ENCODE measurements around the gene PADI4. TPM values are rescaled to one million over a fixed set of nuclear protein-coding genes. Genes with fewer than 3 reads are reported as not detected.

PADI4 gene
- total RNA-seq, 2 experiments from 2014 or later = 0.12 to 0.24 TPM

DNA sequence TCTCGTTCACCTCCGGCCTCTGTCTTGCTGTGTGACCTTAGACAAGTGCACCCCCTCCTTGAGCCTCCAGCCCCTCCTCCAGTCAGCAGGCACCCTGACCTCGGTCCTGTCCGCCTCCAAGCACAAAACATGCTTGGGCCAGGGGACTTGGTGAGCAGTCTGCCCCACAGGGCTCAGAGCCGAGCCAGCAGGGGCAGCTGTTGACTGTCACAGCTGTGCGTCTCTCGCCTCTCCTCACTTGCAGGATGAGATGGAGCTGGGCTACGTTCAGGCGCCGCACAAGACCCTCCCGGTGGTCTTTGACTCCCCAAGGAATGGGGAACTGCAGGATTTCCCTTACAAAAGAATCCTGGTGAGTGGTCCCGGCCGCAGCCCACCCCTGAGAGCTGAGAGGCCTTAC, 34.9 kb upstream of the PADI4 start:
- no peak overlapping the region for H3K4me3 Mint-ChIP-seq
- no peaks in the 10 kb centered on the region for H3K9me3 Mint-ChIP-seq
- H3K27ac Mint-ChIP-seq = no peak overlapping the region
- POLR2A ChIA-PET = no interaction called here
- no peak for DNase-seq
- CTCF ChIA-PET = no interaction called here
- no peaks in the 10 kb centered on the region for H3K4me1 Mint-ChIP-seq (ENCODE audit: low read depth)
- H3K36me3 Mint-ChIP-seq = no peaks in the 10 kb centered on the region
- intact Hi-C loops (cut with micrococcal nuclease) = no loop called here
- peaks cover 16% of the 10 kb centered on the region for H3K27me3 Mint-ChIP-seq

GRCh38 chr1:17274186-17275170, 33.5 kb upstream of the PADI4 start:
- no peak overlapping the region for H3K27ac Mint-ChIP-seq
- POLR2A ChIA-PET = no interaction called here
- H3K4me3 Mint-ChIP-seq = no peak overlapping the region
- no peaks in the 10 kb centered on the region for H3K36me3 Mint-ChIP-seq
- H3K9me3 Mint-ChIP-seq = no peaks in the 10 kb centered on the region
- H3K4me1 Mint-ChIP-seq (ENCODE audit: low read depth) = no peaks in the 10 kb centered on the region
- H3K27me3 Mint-ChIP-seq = peaks cover 16% of the 10 kb centered on the region
- CTCF ChIA-PET = interaction anchor here (0.6 to 1.4 kb wide), 3 partner anchors 10 to 152 kb away, joined by 3 read pairs; no protein-coding TSS in a partner anchor
- DNase-seq = peak; percentile 54
- intact Hi-C loops (cut with micrococcal nuclease) = no loop called here

GRCh38 chr1:17276568-17276967, 31.4 kb upstream of the PADI4 start:
- Mint-ChIP-seq H3K4me3 (no peak overlapping the region), H3K27me3 (peaks cover 16% of the 10 kb centered on the region), H3K9me3 (no peaks in the 10 kb centered on the region), H3K4me1 (ENCODE audit: low read depth) (no peaks in the 10 kb centered on the region), H3K36me3 (no peaks in the 10 kb centered on the region), H3K27ac (no peak overlapping the region)
- intact Hi-C loops (cut with micrococcal nuclease) = no loop called here
- CTCF ChIA-PET = interaction anchor here (0.7 kb wide), 1 partner anchor 10 kb away, joined by 4 read pairs; no protein-coding TSS in a partner anchor
- no peak for DNase-seq
- POLR2A ChIA-PET = no interaction called here

GRCh38 chr1:17277511-17278159, 30.4 kb upstream of the PADI4 start:
- DNase-seq = no peak
- peaks cover 23% of the 10 kb centered on the region for H3K27me3 Mint-ChIP-seq
- no peak overlapping the region for H3K27ac Mint-ChIP-seq
- H3K9me3 Mint-ChIP-seq = no peaks in the 10 kb centered on the region
- H3K36me3 Mint-ChIP-seq = no peaks in the 10 kb centered on the region
- H3K4me1 Mint-ChIP-seq (ENCODE audit: low read depth) = no peaks in the 10 kb centered on the region
- intact Hi-C loops (cut with micrococcal nuclease) = no loop called here
- CTCF ChIA-PET = no interaction called here
- no peak overlapping the region for H3K4me3 Mint-ChIP-seq
- POLR2A ChIA-PET = no interaction called here

DNA sequence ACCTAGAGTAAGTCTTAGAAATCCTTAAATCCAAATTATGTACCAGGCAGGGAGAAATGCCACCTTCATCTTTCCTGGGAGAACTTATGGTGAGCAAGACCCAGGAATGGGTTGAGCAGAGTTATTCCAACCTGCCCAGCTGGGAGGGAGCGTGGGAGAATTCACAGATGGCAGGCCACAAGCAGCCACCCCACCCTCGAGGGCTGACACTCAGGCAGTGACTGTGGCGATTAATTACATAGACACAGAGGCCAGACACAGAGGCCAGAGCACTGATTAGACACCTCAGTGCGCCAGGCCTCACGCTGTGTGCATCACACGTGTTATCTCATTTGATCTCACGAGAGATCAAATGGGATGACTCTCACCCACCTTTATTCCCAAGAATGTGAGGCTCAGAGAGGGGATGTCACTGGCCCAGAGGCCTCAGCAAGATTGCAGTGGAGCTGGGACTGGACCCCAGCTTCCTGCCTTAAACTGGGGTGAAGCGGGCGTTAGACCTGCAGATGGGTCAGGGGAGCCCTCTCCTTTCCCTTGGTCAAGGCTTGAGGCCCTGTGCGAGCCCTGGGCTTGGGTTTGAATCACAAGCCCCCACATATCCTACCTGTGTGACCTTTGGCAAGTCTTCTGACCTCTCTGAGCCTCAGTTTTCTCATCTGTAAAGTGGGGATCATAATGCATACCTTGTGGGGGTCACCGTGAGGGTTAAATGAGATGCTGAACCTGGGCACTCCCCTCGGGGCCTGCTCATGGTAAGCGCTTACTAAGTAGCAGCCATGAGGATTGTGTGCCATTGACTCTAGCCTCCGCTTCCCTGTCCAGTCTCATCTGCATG, 28.8 kb upstream of the PADI4 start:
- peaks cover 22% of the 10 kb centered on the region for H3K27me3 Mint-ChIP-seq
- no peaks in the 10 kb centered on the region for H3K36me3 Mint-ChIP-seq
- DNase-seq = no peak
- H3K4me1 Mint-ChIP-seq (ENCODE audit: low read depth) = no peaks in the 10 kb centered on the region
- H3K27ac Mint-ChIP-seq = no peak overlapping the region
- H3K4me3 Mint-ChIP-seq = no peak overlapping the region
- no peaks in the 10 kb centered on the region for H3K9me3 Mint-ChIP-seq
- POLR2A ChIA-PET = no interaction called here
- intact Hi-C loops (cut with micrococcal nuclease) = no loop called here
- CTCF ChIA-PET = no interaction called here

DNA sequence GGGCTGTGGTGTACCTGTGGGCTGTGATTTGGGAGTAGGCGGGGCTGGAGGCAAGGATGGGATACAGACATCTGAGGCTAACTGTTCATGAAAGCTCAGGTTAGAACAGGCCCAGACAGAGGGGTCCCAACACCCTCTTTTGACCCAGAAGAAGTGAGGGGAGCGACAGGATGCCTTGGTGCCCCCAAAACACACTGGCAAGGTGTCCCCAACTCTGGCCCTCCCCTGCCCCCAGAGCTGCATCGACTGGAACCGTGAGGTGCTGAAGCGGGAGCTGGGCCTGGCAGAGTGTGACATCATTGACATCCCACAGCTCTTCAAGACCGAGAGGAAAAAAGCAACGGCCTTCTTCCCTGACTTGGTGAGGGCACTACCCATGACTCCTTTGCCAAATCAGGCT, 27.6 kb upstream of the PADI4 start:
- CTCF ChIA-PET = no interaction called here
- POLR2A ChIA-PET = no interaction called here
- Mint-ChIP-seq H3K4me1 (ENCODE audit: low read depth) (no peaks in the 10 kb centered on the region), H3K9me3 (no peaks in the 10 kb centered on the region), H3K27me3 (peaks cover 16% of the 10 kb centered on the region), H3K27ac (no peak overlapping the region), H3K36me3 (no peaks in the 10 kb centered on the region), H3K4me3 (no peak overlapping the region)
- intact Hi-C loops (cut with micrococcal nuclease) = no loop called here
- DNase-seq = no peak

DNA sequence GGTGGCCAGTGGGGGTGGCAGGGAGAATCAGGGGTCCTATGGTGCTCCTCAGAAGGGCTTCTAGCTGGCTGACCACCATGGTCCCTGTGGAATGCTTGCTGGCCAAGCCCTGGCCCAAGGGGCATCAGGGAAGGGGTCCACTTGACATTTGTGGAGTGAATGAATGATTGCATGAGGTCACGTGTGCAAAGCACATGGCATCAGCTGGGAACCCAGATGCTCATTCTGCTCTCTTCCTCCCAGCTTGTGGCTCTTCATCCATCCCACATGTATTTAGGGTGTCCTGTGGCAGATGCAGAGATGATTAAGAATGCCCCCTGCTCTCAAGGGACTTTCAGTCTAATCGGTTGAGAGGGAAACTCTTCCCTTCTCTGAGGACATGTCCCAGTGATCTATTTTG, 27.1 kb upstream of the PADI4 start:
- no peak for DNase-seq
- Mint-ChIP-seq H3K4me1 (ENCODE audit: low read depth) (no peaks in the 10 kb centered on the region), H3K27ac (no peak overlapping the region), H3K27me3 (peaks cover 11% of the 10 kb centered on the region), H3K36me3 (no peaks in the 10 kb centered on the region), H3K9me3 (no peaks in the 10 kb centered on the region), H3K4me3 (no peak overlapping the region)
- ChIA-PET CTCF (no interaction called here), POLR2A (no interaction called here)
- intact Hi-C loops (cut with micrococcal nuclease) = no loop called here

- intact Hi-C loops (cut with micrococcal nuclease) = no loop called here
- CTCF ChIA-PET = interaction anchor here (1.1 kb wide), 1 partner anchor 156 kb away, joined by 3 read pairs; no protein-coding TSS in a partner anchor
- no peaks in the 10 kb centered on the region for H3K4me1 Mint-ChIP-seq (ENCODE audit: low read depth)
- peaks cover 10% of the 10 kb centered on the region for H3K27me3 Mint-ChIP-seq
- no peaks in the 10 kb centered on the region for H3K36me3 Mint-ChIP-seq
- H3K27ac Mint-ChIP-seq = no peak overlapping the region
- POLR2A ChIA-PET = no interaction called here
- H3K4me3 Mint-ChIP-seq = no peak overlapping the region
- H3K9me3 Mint-ChIP-seq = no peaks in the 10 kb centered on the region
- DNase-seq = no peak
These were observed 26.2 kb upstream of the PADI4 start for GRCh38 chr1:17281775-17282181.

- Mint-ChIP-seq H3K27ac (no peak overlapping the region), H3K4me1 (ENCODE audit: low read depth) (no peaks in the 10 kb centered on the region), H3K9me3 (no peaks in the 10 kb centered on the region), H3K27me3 (peaks cover 7% of the 10 kb centered on the region), H3K4me3 (no peak overlapping the region), H3K36me3 (no peaks in the 10 kb centered on the region)
- intact Hi-C loops (cut with micrococcal nuclease) = no loop called here
- ChIA-PET CTCF (interaction anchor here (1.1 kb wide), 1 partner anchor 157 kb away, joined by 3 read pairs; no protein-coding TSS in a partner anchor), POLR2A (no interaction called here)
- no peak for DNase-seq
These were observed 25.2 kb upstream of the PADI4 start for GRCh38 chr1:17282836-17283235.

DNA sequence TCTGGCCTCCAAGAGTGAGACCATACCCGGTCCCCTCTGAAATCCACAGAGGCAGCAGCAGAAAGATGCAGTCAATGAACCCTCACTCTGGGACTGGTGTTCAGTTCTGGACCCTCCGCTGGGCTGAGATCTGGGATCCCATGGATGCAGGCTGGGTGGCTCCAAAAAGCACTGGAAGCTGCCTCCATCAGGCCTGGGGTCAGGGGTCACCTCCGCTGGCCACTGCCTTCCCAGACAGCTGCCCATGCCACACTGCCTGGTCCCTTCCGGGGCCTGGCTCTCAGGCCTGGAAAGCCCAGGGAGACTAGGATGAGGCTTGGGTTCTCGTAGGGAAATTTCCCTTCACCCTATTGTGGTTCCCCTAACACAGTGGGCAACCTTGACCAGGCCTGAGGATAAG, 21.4 kb upstream of the PADI4 start:
- Mint-ChIP-seq H3K27ac (no peak overlapping the region), H3K4me1 (ENCODE audit: low read depth) (no peaks in the 10 kb centered on the region), H3K4me3 (no peak overlapping the region), H3K36me3 (no peaks in the 10 kb centered on the region), H3K9me3 (no peaks in the 10 kb centered on the region), H3K27me3 (peaks cover 12% of the 10 kb centered on the region)
- intact Hi-C loops (cut with micrococcal nuclease) = no loop called here
- POLR2A ChIA-PET = no interaction called here
- CTCF ChIA-PET = no interaction called here
- DNase-seq = no peak

- intact Hi-C loops (cut with micrococcal nuclease) = no loop called here
- DNase-seq = no peak
- Mint-ChIP-seq H3K9me3 (no peaks in the 10 kb centered on the region), H3K27me3 (peaks cover 8% of the 10 kb centered on the region), H3K4me1 (ENCODE audit: low read depth) (no peaks in the 10 kb centered on the region), H3K36me3 (no peaks in the 10 kb centered on the region), H3K27ac (no peak overlapping the region), H3K4me3 (no peak overlapping the region)
- ChIA-PET POLR2A (no interaction called here), CTCF (no interaction called here)
These were observed 20.7 kb upstream of the PADI4 start for GRCh38 chr1:17287130-17287776.

DNA sequence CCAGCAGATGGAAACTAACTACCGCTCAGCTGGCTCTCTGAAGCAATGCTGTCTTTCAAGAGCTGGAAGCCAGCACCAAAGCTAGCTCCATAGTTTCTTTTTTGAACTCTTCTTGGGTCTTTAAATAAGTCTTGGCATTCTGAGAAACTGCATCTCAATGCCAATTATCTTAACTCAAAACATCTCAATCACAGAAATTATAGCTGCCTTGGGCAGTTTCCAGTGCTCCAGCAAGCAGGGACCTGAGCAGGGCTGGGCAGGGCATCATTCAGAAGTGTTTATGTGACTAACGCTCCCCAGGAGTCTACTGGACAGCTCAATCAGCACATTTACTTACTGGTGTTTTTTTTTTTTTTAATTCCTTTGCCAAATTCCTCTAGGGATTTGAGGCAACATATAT, 18.3 kb upstream of the PADI4 start:
- Mint-ChIP-seq H3K4me3 (no peak overlapping the region), H3K27me3 (peaks cover 10% of the 10 kb centered on the region), H3K36me3 (no peaks in the 10 kb centered on the region), H3K4me1 (ENCODE audit: low read depth) (no peaks in the 10 kb centered on the region), H3K9me3 (no peaks in the 10 kb centered on the region), H3K27ac (no peak overlapping the region)
- ChIA-PET CTCF (no interaction called here), POLR2A (no interaction called here)
- no peak for DNase-seq
- intact Hi-C loops (cut with micrococcal nuclease) = no loop called here

Data from activated CD4-positive, alpha-beta memory T cell treated with anti-CD3 and anti-CD28 coated beads for 36 hours (primary cell).